Measurements from ENCODE around the gene CARMIL1.

GRCh38 chr6:25363427-25363826, 84.3 kb downstream of the CARMIL1 start:
- TF ChIP-seq GATA3 (IDR thresholded peaks at IDR 0.05; ENCODE audit: low read depth, low read length) (no peak), GATA2 (IDR thresholded peaks at IDR 0.05; ENCODE audit: low read depth, low read length) (no peak)

Data from SH-SY5Y (cell line).